ENCODE measurements around the gene LAMA4.

The LAMA4 gene

DNA sequence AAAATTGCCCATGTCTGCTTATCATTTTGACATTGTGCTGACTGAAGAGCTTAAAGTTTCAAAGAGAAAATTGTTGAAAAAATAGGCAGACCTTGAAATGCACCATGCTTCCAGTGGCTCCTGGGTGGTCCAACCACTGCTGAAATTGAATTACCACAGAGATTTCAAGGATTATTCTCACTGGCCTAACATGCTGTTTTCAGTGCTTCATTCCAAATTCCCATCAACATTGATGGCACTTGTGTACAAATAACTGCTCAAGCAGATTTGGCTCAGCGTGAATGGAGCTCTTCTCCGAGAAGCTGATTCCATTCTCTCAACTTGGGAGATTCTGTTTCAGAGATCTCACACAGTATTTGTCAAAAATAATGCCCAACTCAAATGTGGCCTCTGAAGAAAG is 75.5 kb downstream of the LAMA4 start (continued):
- TF ChIP-seq, protein P1, sequence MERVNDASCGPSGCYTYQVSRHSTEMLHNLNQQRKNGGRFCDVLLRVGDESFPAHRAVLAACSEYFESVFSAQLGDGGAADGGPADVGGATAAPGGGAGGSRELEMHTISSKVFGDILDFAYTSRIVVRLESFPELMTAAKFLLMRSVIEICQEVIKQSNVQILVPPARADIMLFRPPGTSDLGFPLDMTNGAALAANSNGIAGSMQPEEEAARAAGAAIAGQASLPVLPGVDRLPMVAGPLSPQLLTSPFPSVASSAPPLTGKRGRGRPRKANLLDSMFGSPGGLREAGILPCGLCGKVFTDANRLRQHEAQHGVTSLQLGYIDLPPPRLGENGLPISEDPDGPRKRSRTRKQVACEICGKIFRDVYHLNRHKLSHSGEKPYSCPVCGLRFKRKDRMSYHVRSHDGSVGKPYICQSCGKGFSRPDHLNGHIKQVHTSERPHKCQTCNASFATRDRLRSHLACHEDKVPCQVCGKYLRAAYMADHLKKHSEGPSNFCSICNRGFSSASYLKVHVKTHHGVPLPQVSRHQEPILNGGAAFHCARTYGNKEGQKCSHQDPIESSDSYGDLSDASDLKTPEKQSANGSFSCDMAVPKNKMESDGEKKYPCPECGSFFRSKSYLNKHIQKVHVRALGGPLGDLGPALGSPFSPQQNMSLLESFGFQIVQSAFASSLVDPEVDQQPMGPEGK (CRISPR knock-in tag; IDR thresholded peaks at IDR 0.05; ENCODE audit: borderline replicate concordance): no peak
- TF ChIP-seq CSDC2 (CRISPR knock-in tag; IDR thresholded peaks at IDR 0.05) (no peak), TCF4 (CRISPR knock-in tag; IDR thresholded peaks at IDR 0.05; ENCODE audit: borderline replicate concordance) (no peak)

GRCh38 chr6:112177092-112177491 is 77.3 kb downstream of the LAMA4 start:
- ATAC-seq: no peak
- TF ChIP-seq ESRRG (CRISPR knock-in tag; IDR thresholded peaks at IDR 0.05) (no peak), ZFP30 (CRISPR knock-in tag; IDR thresholded peaks at IDR 0.05) (no peak), BACH2 (CRISPR knock-in tag; IDR thresholded peaks at IDR 0.05; ENCODE audit: borderline replicate concordance) (no peak), GLIS3 (CRISPR knock-in tag; IDR thresholded peaks at IDR 0.05) (no peak), ZC3H10 (CRISPR knock-in tag; IDR thresholded peaks at IDR 0.05) (no peak), ZNF8 (CRISPR knock-in tag; IDR thresholded peaks at IDR 0.05) (no peak), ZNF565 (CRISPR knock-in tag; conservative IDR thresholded peaks at IDR 0.05; ENCODE audit: low read depth) (no peak), ARNTL (CRISPR knock-in tag; IDR thresholded peaks at IDR 0.05; ENCODE audit: borderline replicate concordance, low read depth) (no peak), ZNF70 (CRISPR knock-in tag; IDR thresholded peaks at IDR 0.05) (no peak)
- TF ChIP-seq, protein P2, sequence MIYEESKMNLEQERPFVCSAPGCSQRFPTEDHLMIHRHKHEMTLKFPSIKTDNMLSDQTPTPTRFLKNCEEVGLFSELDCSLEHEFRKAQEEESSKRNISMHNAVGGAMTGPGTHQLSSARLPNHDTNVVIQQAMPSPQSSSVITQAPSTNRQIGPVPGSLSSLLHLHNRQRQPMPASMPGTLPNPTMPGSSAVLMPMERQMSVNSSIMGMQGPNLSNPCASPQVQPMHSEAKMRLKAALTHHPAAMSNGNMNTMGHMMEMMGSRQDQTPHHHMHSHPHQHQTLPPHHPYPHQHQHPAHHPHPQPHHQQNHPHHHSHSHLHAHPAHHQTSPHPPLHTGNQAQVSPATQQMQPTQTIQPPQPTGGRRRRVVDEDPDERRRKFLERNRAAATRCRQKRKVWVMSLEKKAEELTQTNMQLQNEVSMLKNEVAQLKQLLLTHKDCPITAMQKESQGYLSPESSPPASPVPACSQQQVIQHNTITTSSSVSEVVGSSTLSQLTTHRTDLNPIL (CRISPR knock-in tag; IDR thresholded peaks at IDR 0.05; ENCODE audit: low read depth): no peak
- TF ChIP-seq, protein P1 (CRISPR knock-in tag; IDR thresholded peaks at IDR 0.05; ENCODE audit: borderline replicate concordance): no peak

GRCh38 chr6:112176175-112176574 is 78.2 kb downstream of the LAMA4 start:
- TF ChIP-seq BACH2 (CRISPR knock-in tag; IDR thresholded peaks at IDR 0.05; ENCODE audit: borderline replicate concordance) (no peak), GLIS3 (CRISPR knock-in tag; IDR thresholded peaks at IDR 0.05) (no peak), PPARA (CRISPR knock-in tag; IDR thresholded peaks at IDR 0.05; ENCODE audit: borderline replicate concordance) (no peak)
- TF ChIP-seq, protein P3, sequence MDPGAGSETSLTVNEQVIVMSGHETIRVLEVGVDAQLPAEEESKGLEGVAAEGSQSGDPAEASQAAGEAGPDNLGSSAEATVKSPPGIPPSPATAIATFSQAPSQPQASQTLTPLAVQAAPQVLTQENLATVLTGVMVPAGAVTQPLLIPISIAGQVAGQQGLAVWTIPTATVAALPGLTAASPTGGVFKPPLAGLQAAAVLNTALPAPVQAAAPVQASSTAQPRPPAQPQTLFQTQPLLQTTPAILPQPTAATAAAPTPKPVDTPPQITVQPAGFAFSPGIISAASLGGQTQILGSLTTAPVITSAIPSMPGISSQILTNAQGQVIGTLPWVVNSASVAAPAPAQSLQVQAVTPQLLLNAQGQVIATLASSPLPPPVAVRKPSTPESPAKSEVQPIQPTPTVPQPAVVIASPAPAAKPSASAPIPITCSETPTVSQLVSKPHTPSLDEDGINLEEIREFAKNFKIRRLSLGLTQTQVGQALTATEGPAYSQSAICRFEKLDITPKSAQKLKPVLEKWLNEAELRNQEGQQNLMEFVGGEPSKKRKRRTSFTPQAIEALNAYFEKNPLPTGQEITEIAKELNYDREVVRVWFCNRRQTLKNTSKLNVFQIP (CRISPR knock-in tag; IDR thresholded peaks at IDR 0.05; ENCODE audit: borderline replicate concordance, low read depth): no peak
- ATAC-seq: no peak

GRCh38 chr6:112173221-112173804 is 81.1 kb downstream of the LAMA4 start:
- no peak for TF ChIP-seq ZFP30 (CRISPR knock-in tag; IDR thresholded peaks at IDR 0.05)
- TF ChIP-seq CSDC2 (CRISPR knock-in tag; IDR thresholded peaks at IDR 0.05): no peak
- TF ChIP-seq, protein P4, sequence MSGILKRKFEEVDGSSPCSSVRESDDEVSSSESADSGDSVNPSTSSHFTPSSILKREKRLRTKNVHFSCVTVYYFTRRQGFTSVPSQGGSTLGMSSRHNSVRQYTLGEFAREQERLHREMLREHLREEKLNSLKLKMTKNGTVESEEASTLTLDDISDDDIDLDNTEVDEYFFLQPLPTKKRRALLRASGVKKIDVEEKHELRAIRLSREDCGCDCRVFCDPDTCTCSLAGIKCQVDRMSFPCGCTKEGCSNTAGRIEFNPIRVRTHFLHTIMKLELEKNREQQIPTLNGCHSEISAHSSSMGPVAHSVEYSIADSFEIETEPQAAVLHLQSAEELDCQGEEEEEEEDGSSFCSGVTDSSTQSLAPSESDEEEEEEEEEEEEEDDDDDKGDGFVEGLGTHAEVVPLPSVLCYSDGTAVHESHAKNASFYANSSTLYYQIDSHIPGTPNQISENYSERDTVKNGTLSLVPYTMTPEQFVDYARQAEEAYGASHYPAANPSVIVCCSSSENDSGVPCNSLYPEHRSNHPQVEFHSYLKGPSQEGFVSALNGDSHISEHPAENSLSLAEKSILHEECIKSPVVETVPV (CRISPR knock-in tag; IDR thresholded peaks at IDR 0.05): no peak
- no peak for TF ChIP-seq ESRRG (CRISPR knock-in tag; IDR thresholded peaks at IDR 0.05)
- TF ChIP-seq, protein P1 (CRISPR knock-in tag; IDR thresholded peaks at IDR 0.05; ENCODE audit: borderline replicate concordance): no peak
- TF ChIP-seq SNAI2 (CRISPR knock-in tag; IDR thresholded peaks at IDR 0.05): no peak
- TF ChIP-seq ZC3H10 (CRISPR knock-in tag; IDR thresholded peaks at IDR 0.05): no peak
- TF ChIP-seq TCF4 (CRISPR knock-in tag; IDR thresholded peaks at IDR 0.05; ENCODE audit: borderline replicate concordance): no peak
- TF ChIP-seq ZFP3 (CRISPR knock-in tag; IDR thresholded peaks at IDR 0.05): no peak
- no peak for TF ChIP-seq RARB (CRISPR knock-in tag; IDR thresholded peaks at IDR 0.05)
- ATAC-seq: no peak

All from SK-N-SH treated with all-trans-retinoic acid at 6 μM for 48 hours (cell line).